Vagina (tissue), 2 donors: Measurements from ENCODE around the gene DHFR.

Experiments
- POLR2A ChIP-seq, 2 donors: fragments of 450-650 bp; IDR thresholded peaks; one replicate each; pipeline ENCODE4 v1.6.1; 2017; ENCODE audit warnings: antibody characterized with exemption in 2 of 2, mild to moderate bottlenecking in 2 of 2, moderate library complexity in 2 of 2
- POLR2AphosphoS5 ChIP-seq, 2 donors: sonication (generic); formaldehyde crosslinking; IDR thresholded peaks; one replicate each; pipeline ENCODE4 v1.9.0; 2017; ENCODE audit warnings: antibody characterized with exemption in 2 of 2, mild to moderate bottlenecking in 2 of 2, low read depth in 1 of 2; ENCODE audit not compliant: insufficient read depth in 1 of 2
- TF ChIP-seq, protein P1 (sequence below), 3 experiments: fragments of 450-650 bp in 2 of 3; fragments of 200-600 bp in 1 of 3; sonication (generic) in 1 of 3; IDR thresholded peaks; one replicate each; pipeline ENCODE4 v1.5.1; 2017 to 2019; ENCODE audit warnings: antibody characterized with exemption in 3 of 3, mild to moderate bottlenecking in 2 of 3, moderate library complexity in 2 of 3

DNA sequence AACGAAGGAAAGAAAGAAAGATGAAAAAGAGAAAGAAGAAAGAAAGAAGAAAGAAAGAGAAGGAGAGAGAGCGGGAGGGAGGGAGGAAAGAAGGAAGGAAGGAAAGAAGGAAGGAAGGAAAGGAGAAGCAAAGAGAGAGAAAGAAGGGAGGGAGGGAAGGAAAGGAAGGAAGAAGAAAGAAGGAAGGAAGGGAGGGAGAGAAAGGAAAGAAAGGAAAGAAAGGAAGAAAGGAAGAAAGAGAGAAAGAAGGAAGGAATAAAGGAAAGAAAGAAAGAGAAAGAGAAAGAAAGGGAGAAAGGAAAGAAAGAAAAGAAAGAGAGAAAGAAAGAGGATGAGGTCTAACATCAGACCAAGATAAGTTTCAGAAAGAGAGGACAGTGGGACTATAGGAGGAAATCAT is 75.7 kb downstream of the DHFR start:
- TF ChIP-seq POLR2AphosphoS5 (IDR thresholded peaks at IDR 0.05; ENCODE audit: insufficient read depth in 1 of 2, low read depth in 1 of 2) (no peak), POLR2A (IDR thresholded peaks at IDR 0.05) (no peak)
- TF ChIP-seq, protein P1, sequence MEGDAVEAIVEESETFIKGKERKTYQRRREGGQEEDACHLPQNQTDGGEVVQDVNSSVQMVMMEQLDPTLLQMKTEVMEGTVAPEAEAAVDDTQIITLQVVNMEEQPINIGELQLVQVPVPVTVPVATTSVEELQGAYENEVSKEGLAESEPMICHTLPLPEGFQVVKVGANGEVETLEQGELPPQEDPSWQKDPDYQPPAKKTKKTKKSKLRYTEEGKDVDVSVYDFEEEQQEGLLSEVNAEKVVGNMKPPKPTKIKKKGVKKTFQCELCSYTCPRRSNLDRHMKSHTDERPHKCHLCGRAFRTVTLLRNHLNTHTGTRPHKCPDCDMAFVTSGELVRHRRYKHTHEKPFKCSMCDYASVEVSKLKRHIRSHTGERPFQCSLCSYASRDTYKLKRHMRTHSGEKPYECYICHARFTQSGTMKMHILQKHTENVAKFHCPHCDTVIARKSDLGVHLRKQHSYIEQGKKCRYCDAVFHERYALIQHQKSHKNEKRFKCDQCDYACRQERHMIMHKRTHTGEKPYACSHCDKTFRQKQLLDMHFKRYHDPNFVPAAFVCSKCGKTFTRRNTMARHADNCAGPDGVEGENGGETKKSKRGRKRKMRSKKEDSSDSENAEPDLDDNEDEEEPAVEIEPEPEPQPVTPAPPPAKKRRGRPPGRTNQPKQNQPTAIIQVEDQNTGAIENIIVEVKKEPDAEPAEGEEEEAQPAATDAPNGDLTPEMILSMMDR (IDR thresholded peaks at IDR 0.05) = no peak
